ENCODE measurements around the gene PSME3IP1.
A peak's percentile ranks its signal among the peaks of the same experiment; 100 is the strongest.

PSME3IP1 gene

DNA sequence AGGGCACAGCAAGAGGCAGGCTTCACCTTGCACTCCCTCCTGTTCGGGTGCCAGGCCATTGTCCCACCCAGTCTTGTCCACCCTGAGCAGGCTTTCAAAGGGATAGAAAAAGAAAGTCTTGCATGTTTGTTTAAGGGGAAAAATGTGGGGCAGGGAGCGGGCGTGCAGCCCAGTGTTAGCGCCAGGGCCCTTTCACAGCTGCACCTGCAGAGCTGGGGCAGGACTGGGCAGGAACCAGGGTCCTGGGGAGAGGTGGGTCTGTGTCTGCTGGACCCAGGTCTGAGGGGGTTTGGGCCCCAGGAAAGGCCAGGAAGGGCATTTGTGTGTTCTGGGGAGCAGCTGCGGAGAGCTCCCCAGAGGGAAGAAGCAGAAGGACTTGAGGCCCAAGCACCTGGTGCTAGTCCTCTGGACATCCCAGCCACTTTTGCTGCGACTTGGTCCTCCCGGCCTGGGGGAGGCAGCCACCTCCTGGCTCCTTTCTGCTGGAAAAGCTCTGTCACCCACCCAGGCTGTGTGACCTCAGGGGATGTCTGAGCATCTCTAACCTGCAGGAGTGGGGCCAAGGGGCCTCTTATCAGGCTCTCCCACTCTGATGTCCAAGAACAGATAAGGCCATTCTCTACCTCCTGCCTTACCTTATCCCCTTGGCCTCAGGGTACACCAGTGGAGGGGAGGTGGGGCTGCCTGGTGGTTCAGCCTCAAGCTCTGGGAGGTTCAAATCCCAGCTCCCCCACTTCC, 44.7 kb downstream of the PSME3IP1 start:
- Histone ChIP-seq H3K27ac (replicated peaks) (peak overlapping the region; percentile 10), H3K27me3 (ENCODE audit: insufficient read depth, poor library complexity, severe bottlenecking) (no peaks in the 10 kb centered on the region), H3K4me3 (replicated peaks; ENCODE audit: insufficient read depth, low read length) (no peak overlapping the region)
- TF ChIP-seq GABPA (IDR thresholded peaks at IDR 0.05; ENCODE audit: low read depth), result no peak
- DNase-seq (ENCODE audit: low read depth in 1 of 2, low spot score in 1 of 2), result no peak

DNA sequence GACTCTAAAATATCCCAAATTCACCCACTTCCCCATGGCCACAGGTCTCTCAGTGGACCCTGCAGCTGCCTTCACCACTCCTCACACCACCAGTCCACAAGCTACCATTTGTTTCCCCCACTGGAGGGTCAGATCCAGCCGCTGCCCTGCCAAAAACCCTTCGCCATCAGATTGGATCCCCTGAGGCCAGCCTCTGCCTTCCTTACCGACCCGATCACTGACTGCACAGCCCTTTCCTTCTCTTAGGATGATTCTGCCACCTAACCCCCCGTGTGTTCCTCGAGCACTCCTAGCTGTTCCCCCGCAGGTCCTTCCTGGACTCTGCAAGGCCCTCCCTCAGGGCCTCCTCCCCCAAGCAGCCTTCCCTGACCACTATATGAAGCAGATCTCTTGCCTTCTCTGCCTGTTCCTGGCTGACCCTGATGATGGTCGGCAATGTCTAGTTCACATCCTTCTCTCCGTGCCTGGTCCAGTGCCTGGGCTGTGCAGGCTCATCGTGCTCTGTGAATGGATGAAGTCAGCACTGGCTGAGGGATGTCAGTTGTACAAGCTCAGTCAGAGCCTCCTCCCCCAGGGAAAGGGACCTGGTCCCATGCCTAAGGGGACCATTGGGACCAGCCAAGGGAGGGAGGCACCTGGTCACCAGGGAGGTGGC, 47.4 kb downstream of the PSME3IP1 start:
- no peak overlapping the region for H3K4me3 ChIP-seq (replicated peaks; ENCODE audit: insufficient read depth, low read length)
- no peak overlapping the region for H3K27ac ChIP-seq (replicated peaks)
- DNase-seq (ENCODE audit: low read depth in 1 of 2, low spot score in 1 of 2), result no peak
- TF ChIP-seq GABPA (IDR thresholded peaks at IDR 0.05; ENCODE audit: low read depth), result no peak
- TF ChIP-seq SPI1 (IDR thresholded peaks at IDR 0.05; ENCODE audit: borderline replicate concordance, low read depth), result no peak
- no peak for TF ChIP-seq POLR2AphosphoS5 (IDR thresholded peaks at IDR 0.05; ENCODE audit: low read depth)
- TF ChIP-seq, protein P1, sequence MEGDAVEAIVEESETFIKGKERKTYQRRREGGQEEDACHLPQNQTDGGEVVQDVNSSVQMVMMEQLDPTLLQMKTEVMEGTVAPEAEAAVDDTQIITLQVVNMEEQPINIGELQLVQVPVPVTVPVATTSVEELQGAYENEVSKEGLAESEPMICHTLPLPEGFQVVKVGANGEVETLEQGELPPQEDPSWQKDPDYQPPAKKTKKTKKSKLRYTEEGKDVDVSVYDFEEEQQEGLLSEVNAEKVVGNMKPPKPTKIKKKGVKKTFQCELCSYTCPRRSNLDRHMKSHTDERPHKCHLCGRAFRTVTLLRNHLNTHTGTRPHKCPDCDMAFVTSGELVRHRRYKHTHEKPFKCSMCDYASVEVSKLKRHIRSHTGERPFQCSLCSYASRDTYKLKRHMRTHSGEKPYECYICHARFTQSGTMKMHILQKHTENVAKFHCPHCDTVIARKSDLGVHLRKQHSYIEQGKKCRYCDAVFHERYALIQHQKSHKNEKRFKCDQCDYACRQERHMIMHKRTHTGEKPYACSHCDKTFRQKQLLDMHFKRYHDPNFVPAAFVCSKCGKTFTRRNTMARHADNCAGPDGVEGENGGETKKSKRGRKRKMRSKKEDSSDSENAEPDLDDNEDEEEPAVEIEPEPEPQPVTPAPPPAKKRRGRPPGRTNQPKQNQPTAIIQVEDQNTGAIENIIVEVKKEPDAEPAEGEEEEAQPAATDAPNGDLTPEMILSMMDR (IDR thresholded peaks at IDR 0.05; ENCODE audit: insufficient read depth, low read length), result no peak
- TF ChIP-seq, protein P2, sequence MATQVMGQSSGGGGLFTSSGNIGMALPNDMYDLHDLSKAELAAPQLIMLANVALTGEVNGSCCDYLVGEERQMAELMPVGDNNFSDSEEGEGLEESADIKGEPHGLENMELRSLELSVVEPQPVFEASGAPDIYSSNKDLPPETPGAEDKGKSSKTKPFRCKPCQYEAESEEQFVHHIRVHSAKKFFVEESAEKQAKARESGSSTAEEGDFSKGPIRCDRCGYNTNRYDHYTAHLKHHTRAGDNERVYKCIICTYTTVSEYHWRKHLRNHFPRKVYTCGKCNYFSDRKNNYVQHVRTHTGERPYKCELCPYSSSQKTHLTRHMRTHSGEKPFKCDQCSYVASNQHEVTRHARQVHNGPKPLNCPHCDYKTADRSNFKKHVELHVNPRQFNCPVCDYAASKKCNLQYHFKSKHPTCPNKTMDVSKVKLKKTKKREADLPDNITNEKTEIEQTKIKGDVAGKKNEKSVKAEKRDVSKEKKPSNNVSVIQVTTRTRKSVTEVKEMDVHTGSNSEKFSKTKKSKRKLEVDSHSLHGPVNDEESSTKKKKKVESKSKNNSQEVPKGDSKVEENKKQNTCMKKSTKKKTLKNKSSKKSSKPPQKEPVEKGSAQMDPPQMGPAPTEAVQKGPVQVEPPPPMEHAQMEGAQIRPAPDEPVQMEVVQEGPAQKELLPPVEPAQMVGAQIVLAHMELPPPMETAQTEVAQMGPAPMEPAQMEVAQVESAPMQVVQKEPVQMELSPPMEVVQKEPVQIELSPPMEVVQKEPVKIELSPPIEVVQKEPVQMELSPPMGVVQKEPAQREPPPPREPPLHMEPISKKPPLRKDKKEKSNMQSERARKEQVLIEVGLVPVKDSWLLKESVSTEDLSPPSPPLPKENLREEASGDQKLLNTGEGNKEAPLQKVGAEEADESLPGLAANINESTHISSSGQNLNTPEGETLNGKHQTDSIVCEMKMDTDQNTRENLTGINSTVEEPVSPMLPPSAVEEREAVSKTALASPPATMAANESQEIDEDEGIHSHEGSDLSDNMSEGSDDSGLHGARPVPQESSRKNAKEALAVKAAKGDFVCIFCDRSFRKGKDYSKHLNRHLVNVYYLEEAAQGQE (IDR thresholded peaks at IDR 0.05; ENCODE audit: insufficient replicate concordance, low read depth), result no peak
- no peaks in the 10 kb centered on the region for H3K27me3 ChIP-seq (ENCODE audit: insufficient read depth, poor library complexity, severe bottlenecking)

DNA sequence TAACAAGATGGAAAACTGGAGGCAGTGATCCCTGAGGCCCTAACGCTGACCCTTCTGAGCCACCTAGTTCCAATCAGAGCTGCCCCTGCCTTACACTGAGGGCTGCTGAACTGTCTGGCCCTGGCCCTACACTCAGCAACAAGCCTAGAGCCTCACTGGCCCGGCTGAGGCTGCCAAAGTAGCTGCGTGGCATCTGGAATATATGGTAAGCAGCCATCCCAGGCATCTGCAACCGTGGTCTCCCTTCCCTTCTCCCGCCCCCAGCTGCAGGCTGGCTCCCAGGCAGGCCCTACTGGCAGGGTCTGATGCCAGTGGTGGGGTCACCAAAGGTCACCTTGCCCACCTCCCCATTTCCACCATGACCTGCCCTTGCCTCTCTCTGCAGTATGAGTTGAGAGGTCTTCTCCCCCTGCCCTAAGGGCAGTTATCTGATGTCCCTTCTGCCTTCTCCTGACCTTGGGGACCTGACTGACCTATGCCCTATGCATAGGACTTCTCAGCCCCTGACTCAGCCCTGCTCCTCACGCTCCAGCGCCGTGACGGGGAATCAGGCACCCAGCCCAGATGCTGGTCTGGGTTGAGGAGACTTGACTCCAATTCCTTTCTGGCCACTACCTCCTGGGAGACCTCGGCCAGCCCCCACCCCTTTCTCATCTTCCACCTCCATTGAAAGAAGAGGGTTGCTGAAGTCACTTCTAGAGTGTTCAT, 48.1 kb downstream of the PSME3IP1 start:
- H3K27ac ChIP-seq (replicated peaks), result no peak overlapping the region
- no peak for DNase-seq (ENCODE audit: low read depth in 1 of 2, low spot score in 1 of 2)
- H3K4me3 ChIP-seq (replicated peaks; ENCODE audit: insufficient read depth, low read length), result no peak overlapping the region
- no peak for TF ChIP-seq POLR2AphosphoS5 (IDR thresholded peaks at IDR 0.05; ENCODE audit: low read depth)
- TF ChIP-seq, protein P2 (IDR thresholded peaks at IDR 0.05; ENCODE audit: insufficient replicate concordance, low read depth), result no peak
- TF ChIP-seq GABPA (IDR thresholded peaks at IDR 0.05; ENCODE audit: low read depth), result no peak
- TF ChIP-seq, protein P1 (IDR thresholded peaks at IDR 0.05; ENCODE audit: insufficient read depth, low read length), result no peak
- no peak for TF ChIP-seq SPI1 (IDR thresholded peaks at IDR 0.05; ENCODE audit: borderline replicate concordance, low read depth)
- no peaks in the 10 kb centered on the region for H3K27me3 ChIP-seq (ENCODE audit: insufficient read depth, poor library complexity, severe bottlenecking)

DNA sequence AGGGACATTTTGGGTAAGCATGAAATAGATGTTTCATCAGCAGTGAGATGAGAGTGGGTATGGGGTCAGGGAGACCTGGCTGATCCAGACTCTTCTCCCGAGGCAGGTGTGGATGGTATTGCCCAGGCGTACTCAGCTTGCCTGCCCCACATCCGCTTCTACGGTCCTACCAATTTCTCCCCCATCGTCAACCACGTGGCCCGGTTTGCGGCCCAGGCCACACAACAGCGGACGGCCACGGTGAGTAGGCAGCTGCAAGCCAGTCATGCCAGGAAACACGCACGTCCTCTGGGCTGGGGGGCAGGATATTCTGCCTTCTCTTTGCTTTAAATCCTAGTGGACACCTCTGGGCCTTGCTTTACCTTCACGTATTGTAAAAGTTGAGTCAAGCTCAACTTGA, 48.8 kb downstream of the PSME3IP1 start:
- DNase-seq (ENCODE audit: low read depth in 1 of 2, low spot score in 1 of 2), result no peak
- no peak overlapping the region for H3K27ac ChIP-seq (replicated peaks)
- H3K27me3 ChIP-seq (ENCODE audit: insufficient read depth, poor library complexity, severe bottlenecking), result no peaks in the 10 kb centered on the region
- TF ChIP-seq, protein P2 (IDR thresholded peaks at IDR 0.05; ENCODE audit: insufficient replicate concordance, low read depth), result no peak
- no peak for TF ChIP-seq GABPA (IDR thresholded peaks at IDR 0.05; ENCODE audit: low read depth)
- TF ChIP-seq POLR2AphosphoS5 (IDR thresholded peaks at IDR 0.05; ENCODE audit: low read depth), result no peak
- TF ChIP-seq, protein P1 (IDR thresholded peaks at IDR 0.05; ENCODE audit: insufficient read depth, low read length), result no peak
- no peak for TF ChIP-seq SPI1 (IDR thresholded peaks at IDR 0.05; ENCODE audit: borderline replicate concordance, low read depth)
- H3K4me3 ChIP-seq (replicated peaks; ENCODE audit: insufficient read depth, low read length), result no peak overlapping the region
